Keratinocyte (primary cell): ENCODE results near the gene KIFC1. TPM values are rescaled to one million over a fixed set of nuclear protein-coding genes. Genes with fewer than 3 reads are reported as not detected.

Experiments used
- DNase-seq: peaks from one replicate; pipeline ENCODE4 v3.0.0-alpha.2; 2011; ENCODE audit warnings: low read depth, missing footprints, low spot score
- FAIRE-seq: peaks from 2 replicates; lab custom pipeline; 2011; peaks lifted over from hg19 to GRCh38; lab: Jason Lieb, UNC
- H2AFZ ChIP-seq: 2 replicates; pipeline ENCODE4 v1.6.0; 2012; ENCODE audit warnings: low read length, control low read depth, inconsistent platforms; ENCODE audit not compliant: control insufficient read depth
- H3K27ac ChIP-seq: 2 replicates; pipeline ENCODE4 v1.5.1; 2011; ENCODE audit warnings: low read length; ENCODE audit not compliant: control insufficient read depth, insufficient read depth
- H3K27me3 ChIP-seq: 3 replicates; pipeline ENCODE4 v1.6.0; 2011; ENCODE audit warnings: low read length; ENCODE audit not compliant: control insufficient read depth, insufficient read depth; ENCODE audit errors: extremely low read depth
- H3K36me3 ChIP-seq, 2 experiments: 2 replicates in 1 of 2; 3 replicates in 1 of 2; pipeline ENCODE4 v1.5.1; 2011; ENCODE audit warnings: low read length in 2 of 2, mild to moderate bottlenecking in 1 of 2; ENCODE audit not compliant: control insufficient read depth in 2 of 2, insufficient read depth in 2 of 2; ENCODE audit errors: extremely low read depth in 1 of 2
- H3K4me1 ChIP-seq: 3 replicates; pipeline ENCODE4 v1.5.1; 2011; ENCODE audit warnings: low read length; ENCODE audit not compliant: control insufficient read depth, insufficient read depth; ENCODE audit errors: extremely low read depth
- H3K4me2 ChIP-seq: 3 replicates; pipeline ENCODE4 v1.6.0; 2011; ENCODE audit warnings: low read depth, low read length; ENCODE audit not compliant: control insufficient read depth, insufficient read depth; ENCODE audit errors: extremely low read depth
- H3K4me3 ChIP-seq, 3 experiments: fragments of 200-600 bp in 1 of 3; sonication (generic) in 1 of 3; 2 replicates in 2 of 3; 3 replicates in 1 of 3; pipeline ENCODE4 v1.5.1; 2011 to 2016; ENCODE audit warnings: low read length in 3 of 3, mild to moderate bottlenecking in 3 of 3, control low read depth in 2 of 3, inconsistent platforms in 1 of 3, low read depth in 1 of 3, mixed read lengths in 1 of 3, mixed run types in 1 of 3, moderate library complexity in 1 of 3; ENCODE audit not compliant: control insufficient read depth in 2 of 3, insufficient read depth in 2 of 3; ENCODE audit errors: extremely low read depth in 1 of 3
- H3K79me2 ChIP-seq: 2 replicates; pipeline ENCODE4 v1.6.0; 2012; ENCODE audit warnings: low read length; ENCODE audit not compliant: control insufficient read depth, insufficient read depth
- H3K9ac ChIP-seq: 3 replicates; pipeline ENCODE4 v1.6.0; 2011; ENCODE audit warnings: low read length; ENCODE audit not compliant: control insufficient read depth, insufficient read depth; ENCODE audit errors: extremely low read depth
- H3K9me1 ChIP-seq: 3 replicates; pipeline ENCODE4 v1.6.0; 2011; ENCODE audit warnings: low read length; ENCODE audit not compliant: control insufficient read depth, insufficient read depth; ENCODE audit errors: extremely low read depth
- H3K9me3 ChIP-seq: 2 replicates; pipeline ENCODE4 v1.5.1; 2012; ENCODE audit warnings: low read depth, low read length; ENCODE audit not compliant: control insufficient read depth
- H4K20me1 ChIP-seq: 3 replicates; pipeline ENCODE4 v1.6.0; 2011; ENCODE audit warnings: low read length; ENCODE audit not compliant: control insufficient read depth, insufficient read depth; ENCODE audit errors: extremely low read depth
- EZH2 ChIP-seq: IDR thresholded peaks from one replicate; pipeline ENCODE4 v1.6.1; 2012; ENCODE audit warnings: inconsistent platforms, mild to moderate bottlenecking, low read length, moderate library complexity
- dilution Hi-C: fragments of 300-500 bp; cut with MboI; formaldehyde crosslinking; loops from one replicate; pipeline ENCODE4 v1.7.0; 2020; ENCODE audit warnings: low sequenced_read_pairs; ENCODE audit not compliant: extremely low pct_ligation_motif_present
- polyA plus RNA-seq, 5 experiments: library from polyadenylated mRNA; depleted of rRNA in 3 of 5; stranded (reverse) in 3 of 5; stranded (forward) in 1 of 5; unstranded in 1 of 5; fragments of >200 nt; gene quantifications; 1 replicate in 1 of 5; 2 replicates in 3 of 5; 3 replicates in 1 of 5; pipeline versions ENCODE4 v1.2.1 to v1.2.3, GENCODE V29; 2011 to 2012; ENCODE audit warnings: missing spikeins in 2 of 5, low read depth in 1 of 5, low replicate concordance in 1 of 5
- TF ChIP-seq, protein P1 (sequence below), 3 experiments: IDR thresholded peaks in 1 of 3; conservative IDR thresholded peaks in 1 of 3; optimal IDR thresholded peaks in 1 of 3; 2 replicates in 2 of 3; 3 replicates in 1 of 3; pipeline versions ENCODE3 to v1.5.1; 2011; ENCODE audit warnings: low read length in 3 of 3, mild to moderate bottlenecking in 3 of 3, moderate library complexity in 2 of 3, control low read depth in 1 of 3, inconsistent platforms in 1 of 3; ENCODE audit not compliant: insufficient read depth in 2 of 3; ENCODE audit errors: extremely low read depth in 1 of 3

Gene KIFC1
- polyA plus RNA-seq, 1 donor (not counting 4 experiments of a cell fraction or from before 2014, with no cell fraction given), result 20.0 TPM

DNA sequence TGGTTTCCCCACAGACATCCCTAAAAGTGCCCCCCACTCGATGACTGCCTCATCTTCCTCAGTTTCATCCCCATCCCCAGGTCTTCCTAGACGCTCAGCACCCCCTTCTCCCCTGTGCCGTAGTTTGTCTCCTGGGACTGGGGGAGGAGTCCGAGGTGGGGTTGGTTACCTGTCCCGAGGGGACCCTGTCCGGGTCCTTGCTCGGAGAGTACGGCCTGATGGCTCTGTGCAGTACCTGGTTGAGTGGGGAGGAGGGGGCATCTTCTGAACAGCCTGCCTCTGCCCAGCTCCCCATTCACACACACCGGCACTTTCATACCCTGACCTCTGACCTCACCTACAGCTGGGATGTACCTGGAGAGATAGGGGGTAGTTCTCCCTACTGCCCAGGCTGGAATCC, 24.2 kb downstream of the KIFC1 start:
- TF ChIP-seq, protein P1, sequence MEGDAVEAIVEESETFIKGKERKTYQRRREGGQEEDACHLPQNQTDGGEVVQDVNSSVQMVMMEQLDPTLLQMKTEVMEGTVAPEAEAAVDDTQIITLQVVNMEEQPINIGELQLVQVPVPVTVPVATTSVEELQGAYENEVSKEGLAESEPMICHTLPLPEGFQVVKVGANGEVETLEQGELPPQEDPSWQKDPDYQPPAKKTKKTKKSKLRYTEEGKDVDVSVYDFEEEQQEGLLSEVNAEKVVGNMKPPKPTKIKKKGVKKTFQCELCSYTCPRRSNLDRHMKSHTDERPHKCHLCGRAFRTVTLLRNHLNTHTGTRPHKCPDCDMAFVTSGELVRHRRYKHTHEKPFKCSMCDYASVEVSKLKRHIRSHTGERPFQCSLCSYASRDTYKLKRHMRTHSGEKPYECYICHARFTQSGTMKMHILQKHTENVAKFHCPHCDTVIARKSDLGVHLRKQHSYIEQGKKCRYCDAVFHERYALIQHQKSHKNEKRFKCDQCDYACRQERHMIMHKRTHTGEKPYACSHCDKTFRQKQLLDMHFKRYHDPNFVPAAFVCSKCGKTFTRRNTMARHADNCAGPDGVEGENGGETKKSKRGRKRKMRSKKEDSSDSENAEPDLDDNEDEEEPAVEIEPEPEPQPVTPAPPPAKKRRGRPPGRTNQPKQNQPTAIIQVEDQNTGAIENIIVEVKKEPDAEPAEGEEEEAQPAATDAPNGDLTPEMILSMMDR (optimal IDR thresholded peaks at IDR 0.05 in 1 of 3, IDR thresholded peaks at IDR 0.05 in 1 of 3, conservative IDR thresholded peaks at IDR 0.05 in 1 of 3; ENCODE audit: extremely low read depth in 1 of 3, insufficient read depth in 2 of 3, low read length in 3 of 3), result no peak
- no peak for TF ChIP-seq EZH2
- dilution Hi-C loops, result no loop called here
- Histone ChIP-seq H3K79me2 (peaks cover 24% of the 10 kb centered on the region), H2AFZ (no peak overlapping the region), H3K9me1 (no peaks in the 10 kb centered on the region), H3K27ac (peak overlapping the region; percentile 93), H4K20me1 (peaks cover 5% of the 10 kb centered on the region), H3K4me3 (peak overlapping the region in 1 of 3 experiments; percentile 96), H3K9ac (peak overlapping the region; percentile 41), H3K4me1 (peaks cover 30% of the 10 kb centered on the region), H3K9me3 (no peaks in the 10 kb centered on the region), H3K36me3 (peaks cover 24 to 41% of the 10 kb centered on the region in 2 experiments), H3K27me3 (no peaks in the 10 kb centered on the region), H3K4me2 (peak overlapping the region; percentile 92)
- DNase-seq (no peak), FAIRE-seq (no peak)

GRCh38 chr6:33416386-33417127, 24.9 kb downstream of the KIFC1 start:
- H3K4me1 ChIP-seq, result peaks cover 27% of the 10 kb centered on the region
- no peak for FAIRE-seq

More at GRCh38 chr6:33416386-33417127, 24.9 kb downstream of the KIFC1 start:
- peak overlapping the region; percentile 93 for H3K27ac ChIP-seq
- DNase-seq, result no peak
- no peaks in the 10 kb centered on the region for H3K9me1 ChIP-seq
- H3K27me3 ChIP-seq, result no peaks in the 10 kb centered on the region
- H2AFZ ChIP-seq, result no peak overlapping the region
- TF ChIP-seq, protein P1 (optimal IDR thresholded peaks at IDR 0.05 in 1 of 3, IDR thresholded peaks at IDR 0.05 in 1 of 3, conservative IDR thresholded peaks at IDR 0.05 in 1 of 3; ENCODE audit: extremely low read depth in 1 of 3, insufficient read depth in 2 of 3, low read length in 3 of 3), result no peak
- no peak for TF ChIP-seq EZH2
- H3K79me2 ChIP-seq, result peaks cover 24% of the 10 kb centered on the region
- peak overlapping the region; percentile 94 for H3K9ac ChIP-seq
- peak overlapping the region; percentile 92 for H3K4me2 ChIP-seq
- peak overlapping the region; percentile 84 to 97 (median 96) for H3K4me3 ChIP-seq
- dilution Hi-C loops, result no loop called here
- H3K9me3 ChIP-seq, result no peaks in the 10 kb centered on the region
- peaks cover 24 to 41% of the 10 kb centered on the region in 2 experiments for H3K36me3 ChIP-seq
- peaks cover 5% of the 10 kb centered on the region for H4K20me1 ChIP-seq
